Bronchial epithelial cell (primary cell): Measurements from ENCODE around the gene UBL4A. TPM values are rescaled to one million over a fixed set of nuclear protein-coding genes. Genes with fewer than 3 reads are reported as not detected.

Experiments
- DNase-seq: peaks from one replicate; pipeline ENCODE4 v3.0.0-alpha.2; 2010; ENCODE audit warnings: low read depth
- FAIRE-seq: peaks from 2 replicates; lab custom pipeline; 2011; peaks lifted over from hg19 to GRCh38; lab: Jason Lieb, UNC
- H3K27me3 ChIP-seq: 2 replicates; pipeline ENCODE4 v1.5.1; 2011; ENCODE audit warnings: low read length; ENCODE audit not compliant: control insufficient read depth, insufficient read depth
- H3K36me3 ChIP-seq: 2 replicates; pipeline ENCODE4 v1.5.1; 2011; ENCODE audit warnings: low read length; ENCODE audit not compliant: control insufficient read depth, insufficient read depth
- H3K4me3 ChIP-seq: 2 replicates; pipeline ENCODE4 v1.5.1; 2011; ENCODE audit warnings: mild to moderate bottlenecking, low read depth, low read length, control low read depth
- total RNA-seq: library from RNA; depleted of rRNA; stranded (reverse); fragments of >200 nt; gene quantifications from 2 replicates; pipeline ENCODE4 v1.2.1, GENCODE V29; 2014
- TF ChIP-seq, protein P1 (sequence below): IDR thresholded peaks from 2 replicates; pipeline ENCODE4 v1.5.1; 2011; ENCODE audit warnings: mild to moderate bottlenecking, moderate library complexity, low read length, control low read depth, inconsistent platforms; ENCODE audit not compliant: insufficient read depth, severe bottlenecking

The UBL4A gene
- total RNA-seq, 1 donor from 2014 or later, result 59.2 TPM

DNA sequence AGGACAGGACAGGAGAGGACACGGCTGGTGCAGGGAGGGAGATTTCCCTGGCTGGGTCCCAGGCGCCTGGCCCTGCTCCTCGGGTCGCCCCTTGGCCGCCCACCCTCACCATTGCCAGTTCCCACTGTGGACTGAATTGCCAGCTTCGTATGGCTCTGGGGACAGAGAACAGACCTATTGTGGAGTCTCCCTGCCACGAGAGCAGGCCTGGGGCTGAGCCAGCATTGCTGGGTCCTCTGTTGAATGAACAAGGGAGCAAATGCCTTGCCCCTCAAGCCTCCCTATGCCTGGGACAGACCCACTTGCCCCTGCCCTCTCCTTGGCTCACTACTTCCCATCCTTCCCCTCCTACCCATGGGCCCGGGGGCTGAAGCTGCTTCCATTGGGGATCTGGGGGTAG is 24.0 kb downstream of the UBL4A start:
- TF ChIP-seq, protein P1, sequence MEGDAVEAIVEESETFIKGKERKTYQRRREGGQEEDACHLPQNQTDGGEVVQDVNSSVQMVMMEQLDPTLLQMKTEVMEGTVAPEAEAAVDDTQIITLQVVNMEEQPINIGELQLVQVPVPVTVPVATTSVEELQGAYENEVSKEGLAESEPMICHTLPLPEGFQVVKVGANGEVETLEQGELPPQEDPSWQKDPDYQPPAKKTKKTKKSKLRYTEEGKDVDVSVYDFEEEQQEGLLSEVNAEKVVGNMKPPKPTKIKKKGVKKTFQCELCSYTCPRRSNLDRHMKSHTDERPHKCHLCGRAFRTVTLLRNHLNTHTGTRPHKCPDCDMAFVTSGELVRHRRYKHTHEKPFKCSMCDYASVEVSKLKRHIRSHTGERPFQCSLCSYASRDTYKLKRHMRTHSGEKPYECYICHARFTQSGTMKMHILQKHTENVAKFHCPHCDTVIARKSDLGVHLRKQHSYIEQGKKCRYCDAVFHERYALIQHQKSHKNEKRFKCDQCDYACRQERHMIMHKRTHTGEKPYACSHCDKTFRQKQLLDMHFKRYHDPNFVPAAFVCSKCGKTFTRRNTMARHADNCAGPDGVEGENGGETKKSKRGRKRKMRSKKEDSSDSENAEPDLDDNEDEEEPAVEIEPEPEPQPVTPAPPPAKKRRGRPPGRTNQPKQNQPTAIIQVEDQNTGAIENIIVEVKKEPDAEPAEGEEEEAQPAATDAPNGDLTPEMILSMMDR, result no peak
- no peak for DNase-seq
- no peak for FAIRE-seq
- Histone ChIP-seq H3K27me3 (no peaks in the 10 kb centered on the region), H3K4me3 (no peak overlapping the region), H3K36me3 (peaks cover 25% of the 10 kb centered on the region)

DNA sequence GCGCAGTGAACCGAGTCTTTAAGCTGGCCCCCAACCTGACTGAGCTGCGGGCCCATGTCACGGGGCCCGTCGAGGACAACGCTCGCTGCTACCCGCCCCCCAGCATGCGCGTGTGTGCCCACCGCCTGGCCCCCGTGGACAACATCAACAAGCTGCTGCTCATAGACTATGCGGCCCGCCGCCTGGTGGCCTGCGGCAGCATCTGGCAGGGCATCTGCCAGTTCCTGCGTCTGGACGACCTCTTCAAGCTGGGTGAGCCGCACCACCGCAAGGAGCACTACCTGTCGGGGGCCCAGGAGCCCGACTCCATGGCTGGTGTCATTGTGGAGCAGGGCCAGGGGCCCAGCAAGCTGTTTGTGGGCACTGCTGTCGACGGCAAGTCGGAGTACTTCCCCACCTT is 26.1 kb downstream of the UBL4A start:
- no peak for DNase-seq
- no peak for FAIRE-seq
- peaks cover 17% of the 10 kb centered on the region for H3K36me3 ChIP-seq
- no peaks in the 10 kb centered on the region for H3K27me3 ChIP-seq
- H3K4me3 ChIP-seq, result no peak overlapping the region
- TF ChIP-seq, protein P1, result peak; percentile 18

DNA sequence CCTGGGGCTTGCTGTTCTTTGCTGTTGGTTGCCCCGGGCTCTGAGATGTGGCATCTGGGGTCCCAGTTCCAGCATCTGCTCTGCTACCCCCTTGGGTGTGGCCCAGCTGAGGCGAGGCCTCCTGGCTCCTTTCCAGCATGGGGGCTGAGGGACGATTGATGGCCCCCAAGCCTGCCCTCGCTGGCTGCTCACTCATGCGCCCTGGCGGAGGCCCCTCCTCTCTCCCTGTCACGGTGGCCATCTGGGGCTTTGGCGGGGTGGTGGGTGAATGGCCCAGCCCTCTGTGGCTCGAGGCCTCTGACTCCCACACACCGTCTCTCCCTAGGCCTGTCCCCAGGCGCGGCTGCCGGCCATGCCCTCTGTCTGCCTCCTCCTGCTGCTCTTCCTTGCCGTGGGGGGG is 26.6 kb downstream of the UBL4A start:
- Histone ChIP-seq H3K27me3 (no peaks in the 10 kb centered on the region), H3K36me3 (peaks cover 14% of the 10 kb centered on the region), H3K4me3 (no peak overlapping the region)
- FAIRE-seq, result no peak
- no peak for DNase-seq
- TF ChIP-seq, protein P1, result no peak

DNA sequence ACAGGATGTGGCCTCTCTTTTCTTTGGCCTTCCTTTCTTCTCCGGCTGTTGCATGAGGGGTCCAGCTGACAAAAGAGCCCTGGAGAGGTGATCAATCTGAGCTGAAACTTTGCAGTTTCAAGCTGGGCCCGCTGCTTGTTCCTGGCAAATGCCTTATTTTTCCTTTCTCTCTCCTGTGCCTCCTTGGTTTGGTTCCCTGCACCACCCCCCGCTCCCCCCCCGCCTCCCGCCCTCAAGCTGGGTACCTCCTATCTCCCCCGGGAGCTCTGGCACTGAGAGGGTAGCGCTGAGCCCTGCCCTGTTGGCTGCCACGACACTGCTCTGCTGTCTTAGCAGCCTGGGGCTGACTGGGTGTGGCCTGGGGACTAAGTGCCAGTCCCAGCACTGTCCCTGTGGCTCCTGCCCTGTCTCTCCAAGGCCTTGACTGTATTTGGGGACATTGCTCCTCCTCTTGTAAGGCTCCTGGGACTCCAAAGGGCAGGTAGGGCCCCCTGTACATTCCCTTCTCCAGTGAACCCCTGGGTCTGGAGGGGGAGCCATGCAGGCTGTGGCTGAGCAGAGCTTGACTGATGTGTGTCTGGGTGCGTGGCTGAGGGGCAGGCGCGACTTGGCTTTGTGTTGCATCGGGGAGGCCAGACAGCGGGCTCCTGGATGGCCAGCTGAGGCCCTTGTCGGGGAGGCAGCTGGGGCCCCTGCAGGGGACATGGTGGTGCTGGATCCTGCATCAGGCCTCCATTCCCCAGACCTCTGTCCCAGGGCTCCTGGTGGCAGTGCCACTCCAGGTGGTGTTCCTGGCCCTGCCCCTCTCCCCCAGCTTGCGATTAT is 27.2 kb downstream of the UBL4A start:
- DNase-seq, result no peak
- peak overlapping the region; percentile 71 for H3K4me3 ChIP-seq
- no peak for FAIRE-seq
- TF ChIP-seq, protein P1, result no peak
- peaks cover 11% of the 10 kb centered on the region for H3K36me3 ChIP-seq
- no peaks in the 10 kb centered on the region for H3K27me3 ChIP-seq

DNA sequence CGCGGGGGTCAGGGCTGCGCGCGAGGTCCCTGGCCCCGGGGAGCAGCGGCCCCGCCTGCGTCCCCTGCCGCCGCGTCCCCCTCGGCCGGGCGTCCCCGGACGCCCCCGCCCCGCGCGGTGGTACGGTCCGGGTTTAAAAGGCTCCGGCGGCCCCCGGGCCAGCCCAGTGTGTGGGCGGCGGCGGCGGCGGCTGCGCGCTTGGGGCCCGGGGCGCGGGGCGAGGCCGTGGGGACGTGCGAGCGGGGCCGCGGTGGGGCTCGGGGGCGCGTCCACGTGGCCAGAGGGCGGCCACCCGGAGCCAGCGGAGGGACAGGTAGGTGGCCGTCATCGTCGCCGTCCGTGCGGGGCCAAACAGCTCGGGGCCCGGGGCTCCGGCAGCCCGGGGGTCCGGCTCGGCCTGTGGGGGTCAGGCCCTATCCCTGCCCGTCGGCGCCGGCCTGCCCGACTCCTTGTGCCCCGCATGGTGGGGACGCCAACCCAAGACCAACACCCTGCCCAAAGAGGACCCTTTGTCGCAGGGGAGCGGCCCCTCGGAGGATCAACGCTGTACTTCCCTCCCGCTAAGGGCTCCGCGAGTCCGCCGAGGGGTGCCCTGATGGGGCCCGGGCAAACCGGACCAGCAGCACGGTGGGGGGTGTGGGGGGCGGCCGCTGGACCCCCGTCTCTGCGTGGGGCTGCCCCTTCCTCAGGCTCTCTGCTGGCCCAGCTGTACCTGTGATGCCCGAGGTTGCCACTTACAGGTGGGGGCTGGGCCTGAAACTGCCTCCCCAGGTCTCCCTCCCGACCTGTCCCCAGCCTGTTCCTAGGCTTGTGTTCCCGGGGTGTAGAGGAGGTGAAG is 28.1 kb downstream of the UBL4A start, which contains the start of gene PLXNA3:
PLXNA3 (plus strand) TSS at position 166 of the 838 bp plus-strand sequence. CDS start 1,903 bp downstream, outside the sequence.
- Histone ChIP-seq H3K36me3 (peaks cover 10% of the 10 kb centered on the region), H3K4me3 (peak within 1 kb of the TSS; percentile 71), H3K27me3 (no peaks in the 10 kb centered on the region)
- TF ChIP-seq, protein P1, result no peak
- DNase-seq (no peak), FAIRE-seq (no peak)
